GM19193 (cell line): ENCODE data around the gene FANCC.

ENCODE experiments used
- POLR2A ChIP-seq: IDR thresholded peaks from 4 replicates; pipeline ENCODE4 v1.6.1; 2011; ENCODE audit not compliant: insufficient read depth, insufficient read length; ENCODE audit errors: extremely low read depth

FANCC gene

GRCh38 chr9:95079461-95079860, 238.0 kb downstream of the FANCC start:
- TF ChIP-seq POLR2A = no peak

DNA sequence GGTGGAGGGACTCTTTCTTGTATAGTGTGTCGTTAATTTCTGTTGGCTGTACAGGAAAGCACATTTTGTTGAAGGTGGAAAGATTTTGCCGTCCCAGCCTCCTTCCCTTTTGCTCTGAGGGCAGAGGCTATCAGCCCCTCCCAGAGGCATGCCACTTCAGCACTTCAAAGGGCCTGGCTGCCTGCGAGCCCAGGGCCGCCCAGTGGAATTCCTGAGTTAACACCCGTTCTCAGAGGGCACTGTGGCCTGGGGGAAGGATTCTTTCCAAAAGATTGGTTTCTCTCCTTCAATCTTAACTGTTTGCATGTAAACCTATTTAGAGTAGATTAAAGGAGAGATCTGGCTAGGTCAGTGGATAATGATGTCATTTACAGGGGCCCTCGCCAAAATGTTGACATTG, 238.6 kb downstream of the FANCC start:
- no peak for TF ChIP-seq POLR2A

DNA sequence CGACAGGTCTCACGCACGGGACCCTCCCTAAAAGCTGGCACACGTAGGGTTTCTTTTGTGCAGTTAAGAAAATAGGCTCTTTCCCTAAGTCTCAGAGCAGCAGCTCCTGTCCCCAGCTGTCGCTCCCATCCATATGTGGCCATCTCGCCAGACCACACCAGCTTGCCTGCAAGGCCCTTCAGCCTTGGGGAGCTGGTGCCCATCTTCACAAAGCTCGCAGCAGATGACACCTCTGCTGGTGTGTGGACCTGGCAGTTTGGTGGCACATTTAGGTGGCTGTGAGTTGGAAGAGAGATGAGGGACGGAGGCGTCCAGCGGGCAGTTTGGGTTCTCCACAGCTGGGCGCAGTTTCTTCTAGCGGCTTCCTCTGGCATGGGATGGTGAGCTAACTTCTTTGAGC, 239.0 kb downstream of the FANCC start:
- no peak for TF ChIP-seq POLR2A

DNA sequence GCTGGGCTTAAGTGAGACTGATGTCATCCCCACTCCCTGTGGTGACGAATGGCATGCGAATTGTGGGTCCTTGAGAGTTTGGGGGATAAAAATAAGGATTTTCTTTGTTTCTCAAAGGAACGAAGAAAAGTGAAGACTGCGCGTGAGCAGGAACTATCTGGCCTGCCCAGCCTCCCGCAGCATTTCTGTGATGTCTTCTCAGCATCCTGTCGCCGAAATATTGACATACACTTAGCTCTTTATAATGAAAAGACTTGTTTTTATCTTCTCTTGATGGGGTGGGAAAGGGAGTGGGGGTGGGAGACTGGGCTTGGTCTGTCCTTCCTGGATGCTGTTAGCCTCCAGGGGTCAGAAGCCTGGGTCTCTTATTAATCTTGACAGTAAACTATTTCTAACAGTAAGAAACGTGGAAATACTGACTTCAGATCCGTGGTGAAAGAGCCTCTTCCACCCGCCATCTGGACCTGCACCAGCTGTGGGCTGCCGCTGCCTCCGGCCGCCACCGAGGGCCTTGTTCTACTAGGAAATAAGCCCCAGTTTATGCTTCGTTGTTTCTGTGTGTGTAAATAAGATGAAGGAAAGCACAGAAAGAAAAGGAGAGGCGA, 239.6 kb downstream of the FANCC start:
- TF ChIP-seq POLR2A = no peak

GRCh38 chr9:95077053-95077765, 240.3 kb downstream of the FANCC start:
- no peak for TF ChIP-seq POLR2A

- TF ChIP-seq POLR2A = no peak
These were observed 240.8 kb downstream of the FANCC start for GRCh38 chr9:95076696-95077052.

DNA sequence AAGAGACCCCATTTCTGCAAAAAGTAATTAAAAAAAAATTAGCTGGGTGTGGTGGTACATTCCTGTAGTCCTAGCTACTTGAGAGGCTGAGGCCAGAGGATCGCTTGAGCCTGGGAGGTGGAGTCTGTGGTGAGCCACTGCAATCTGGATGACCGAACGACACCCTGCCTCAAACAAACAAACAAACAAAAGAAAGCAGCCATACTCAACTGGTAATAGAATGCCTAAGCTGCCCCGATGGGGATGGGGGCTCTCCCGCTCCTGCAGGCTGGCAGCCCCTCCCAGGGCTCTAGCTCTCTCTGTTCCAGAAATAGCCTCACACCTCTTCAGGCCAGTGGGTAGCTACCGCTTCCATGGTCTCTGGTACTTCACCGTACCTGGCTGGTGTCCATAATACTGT, 241.8 kb downstream of the FANCC start:
- TF ChIP-seq POLR2A = no peak

GRCh38 chr9:95074632-95075031, 242.9 kb downstream of the FANCC start:
- no peak for TF ChIP-seq POLR2A

DNA sequence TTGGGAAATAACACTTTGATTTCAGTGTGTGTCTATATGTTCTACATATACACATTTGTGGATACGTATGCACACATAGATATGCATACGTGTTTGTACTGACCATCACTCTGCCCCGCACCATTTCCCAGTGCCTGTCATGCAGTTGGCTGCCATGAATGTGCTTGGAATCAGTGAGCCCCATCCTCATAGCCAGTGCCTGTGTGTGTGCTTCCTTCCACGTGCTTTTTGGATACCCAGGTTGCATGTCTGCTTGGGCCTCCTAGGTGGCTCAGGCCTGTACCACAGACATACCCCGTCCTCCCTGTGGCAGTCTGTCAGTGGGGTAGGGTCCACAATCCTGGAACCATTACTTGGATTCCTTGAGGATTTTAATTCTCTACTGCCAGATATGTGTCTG, 243.6 kb downstream of the FANCC start:
- no peak for TF ChIP-seq POLR2A

DNA sequence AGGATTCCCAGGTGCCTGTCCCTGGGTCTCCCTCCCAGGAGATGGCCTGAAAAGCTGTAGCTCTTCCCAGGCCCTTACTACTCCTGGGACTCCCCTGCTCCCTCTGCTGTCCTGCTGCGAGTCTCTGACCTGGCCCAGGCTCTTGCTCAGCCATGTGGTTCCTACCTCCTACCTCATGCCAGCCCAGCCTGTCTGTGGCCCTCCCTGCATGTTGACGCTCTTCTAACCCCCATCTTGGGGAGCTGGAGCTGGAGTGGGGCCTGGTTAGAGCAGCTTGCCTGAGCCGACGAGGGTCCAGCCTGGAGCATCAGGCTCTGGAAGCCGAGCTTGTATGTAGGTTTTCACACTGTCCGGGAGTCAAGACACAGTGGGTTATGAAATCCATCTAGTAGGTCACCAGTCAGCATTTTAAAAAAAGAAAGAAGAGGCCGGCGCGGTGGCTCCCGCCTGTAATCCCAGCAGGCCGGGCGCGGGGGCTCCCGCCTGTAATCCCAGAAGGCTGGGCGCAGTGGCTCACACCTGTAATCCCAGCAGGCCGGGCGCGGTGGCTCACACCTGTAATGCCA, 244.4 kb downstream of the FANCC start:
- TF ChIP-seq POLR2A = no peak

DNA sequence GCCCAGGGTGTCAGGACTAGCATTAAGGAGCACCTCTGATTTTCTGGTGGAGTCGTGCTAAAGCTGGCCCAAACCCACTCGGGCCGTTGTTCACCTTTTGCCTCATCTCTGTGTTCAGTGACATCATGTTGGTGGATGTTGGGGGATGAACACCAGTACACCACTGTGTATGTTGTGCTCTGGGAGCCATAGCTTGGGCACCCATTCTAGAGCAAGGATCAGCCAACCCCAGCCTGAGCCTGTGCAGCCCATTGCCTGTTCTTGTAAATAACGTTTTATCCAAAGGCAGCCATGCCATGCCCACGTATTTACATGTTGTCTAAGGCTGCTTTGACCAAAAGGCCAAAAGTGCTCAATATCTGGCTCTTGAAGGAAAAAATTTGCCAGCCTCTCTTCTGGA, 245.6 kb downstream of the FANCC start:
- TF ChIP-seq POLR2A = no peak

- TF ChIP-seq POLR2A = no peak
These were observed 246.1 kb downstream of the FANCC start for GRCh38 chr9:95071450-95071849.

GRCh38 chr9:95070549-95071021, 246.9 kb downstream of the FANCC start:
- no peak for TF ChIP-seq POLR2A

DNA sequence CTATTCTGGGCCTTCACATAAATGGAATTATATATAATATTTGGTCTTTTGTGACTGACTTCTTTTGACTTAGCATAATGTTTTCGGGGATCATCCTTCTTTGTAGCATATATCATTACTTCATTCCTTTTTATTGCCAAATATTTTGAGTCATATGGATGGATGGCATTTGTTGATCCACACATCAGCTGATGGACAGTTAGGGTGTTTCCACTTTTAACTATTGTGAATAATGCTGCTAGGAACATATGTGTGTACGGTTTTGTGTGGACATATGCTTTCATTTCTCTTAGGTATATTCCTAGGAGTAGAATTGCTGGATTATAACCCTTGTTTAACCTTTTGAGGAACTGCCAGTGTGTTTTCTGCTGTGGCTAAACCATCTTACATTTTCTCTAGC, 249.6 kb downstream of the FANCC start:
- no peak for TF ChIP-seq POLR2A

GRCh38 chr9:95067057-95067456, 250.5 kb downstream of the FANCC start:
- TF ChIP-seq POLR2A = no peak

GRCh38 chr9:95065224-95065623, 252.3 kb downstream of the FANCC start:
- TF ChIP-seq POLR2A = no peak
